ENCODE data around the gene HYAL3.

DNA sequence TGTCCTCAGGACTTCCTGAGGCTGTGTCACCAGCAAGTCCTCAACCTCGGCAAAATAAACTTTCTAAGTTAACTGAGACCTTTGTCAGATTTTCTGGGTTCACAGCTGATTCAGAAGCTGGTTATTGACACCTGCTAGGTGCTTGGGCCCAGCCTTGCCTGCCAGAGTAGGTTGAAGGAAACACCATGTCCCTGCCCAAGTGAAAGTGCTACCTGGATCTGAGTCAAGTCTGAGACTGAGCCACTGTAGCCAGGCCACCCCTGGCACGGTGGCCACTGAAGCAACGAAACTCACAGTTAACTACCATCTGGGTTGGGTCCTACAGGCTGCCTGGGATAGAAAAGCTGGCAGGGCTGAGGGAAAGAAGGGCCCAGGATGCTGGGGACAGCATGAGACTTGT, 15.1 kb upstream of the HYAL3 start:
- TF ChIP-seq, protein P1, sequence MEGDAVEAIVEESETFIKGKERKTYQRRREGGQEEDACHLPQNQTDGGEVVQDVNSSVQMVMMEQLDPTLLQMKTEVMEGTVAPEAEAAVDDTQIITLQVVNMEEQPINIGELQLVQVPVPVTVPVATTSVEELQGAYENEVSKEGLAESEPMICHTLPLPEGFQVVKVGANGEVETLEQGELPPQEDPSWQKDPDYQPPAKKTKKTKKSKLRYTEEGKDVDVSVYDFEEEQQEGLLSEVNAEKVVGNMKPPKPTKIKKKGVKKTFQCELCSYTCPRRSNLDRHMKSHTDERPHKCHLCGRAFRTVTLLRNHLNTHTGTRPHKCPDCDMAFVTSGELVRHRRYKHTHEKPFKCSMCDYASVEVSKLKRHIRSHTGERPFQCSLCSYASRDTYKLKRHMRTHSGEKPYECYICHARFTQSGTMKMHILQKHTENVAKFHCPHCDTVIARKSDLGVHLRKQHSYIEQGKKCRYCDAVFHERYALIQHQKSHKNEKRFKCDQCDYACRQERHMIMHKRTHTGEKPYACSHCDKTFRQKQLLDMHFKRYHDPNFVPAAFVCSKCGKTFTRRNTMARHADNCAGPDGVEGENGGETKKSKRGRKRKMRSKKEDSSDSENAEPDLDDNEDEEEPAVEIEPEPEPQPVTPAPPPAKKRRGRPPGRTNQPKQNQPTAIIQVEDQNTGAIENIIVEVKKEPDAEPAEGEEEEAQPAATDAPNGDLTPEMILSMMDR (IDR thresholded peaks at IDR 0.05), result no peak
- TF ChIP-seq POLR2A (IDR thresholded peaks at IDR 0.05), result no peak

All from lower leg skin (tissue), 3 donors.